GM18858 (cell line): ENCODE data around the gene PSMD12.
"Not testable (repeated sequence)": the region's sequence is repeated elsewhere in the genome, so short reads cannot be mapped to it uniquely, and the experiment has no call there.

Experiments
- ATAC-seq: cut with Tn5 transposase; IDR thresholded peaks from one replicate; pipeline ENCODE4 v1.9.1; 2021; ENCODE audit not compliant: unreplicated experiment

The PSMD12 gene

GRCh38 chr17:67359960-67360791, 6.2 kb downstream of the PSMD12 start:
- ATAC-seq = no peak

GRCh38 chr17:67358612-67359011, 7.8 kb downstream of the PSMD12 start:
- ATAC-seq = no peak

- no peak for ATAC-seq
These were observed 12.3 kb downstream of the PSMD12 start for GRCh38 chr17:67353929-67354574.

- no peak for ATAC-seq
These were observed 13.2 kb downstream of the PSMD12 start for GRCh38 chr17:67353161-67353560.

GRCh38 chr17:67349420-67349819, 17.0 kb downstream of the PSMD12 start:
- no peak for ATAC-seq

GRCh38 chr17:67347826-67348225, 18.6 kb downstream of the PSMD12 start:
- ATAC-seq = no peak

- no peak for ATAC-seq
These were observed 23.1 kb downstream of the PSMD12 start for GRCh38 chr17:67343237-67343636.

GRCh38 chr17:67338353-67338752, 28.0 kb downstream of the PSMD12 start:
- not testable (repeated sequence) for ATAC-seq

- no peak for ATAC-seq
These were observed 29.5 kb downstream of the PSMD12 start for GRCh38 chr17:67336859-67337258.

- no peak for ATAC-seq
These were observed 31.0 kb downstream of the PSMD12 start for GRCh38 chr17:67335245-67335835.

- ATAC-seq = not testable (repeated sequence)
These were observed 34.2 kb downstream of the PSMD12 start for GRCh38 chr17:67332162-67332508.

- not testable (repeated sequence) for ATAC-seq
These were observed 34.8 kb downstream of the PSMD12 start for GRCh38 chr17:67331381-67332161.

- ATAC-seq = no peak
These were observed 38.4 kb downstream of the PSMD12 start for GRCh38 chr17:67328026-67328425.

GRCh38 chr17:67326959-67327745, 39.2 kb downstream of the PSMD12 start:
- ATAC-seq = not testable (repeated sequence)

GRCh38 chr17:67326440-67326839, 39.9 kb downstream of the PSMD12 start:
- no peak for ATAC-seq

- no peak for ATAC-seq
These were observed 42.0 kb downstream of the PSMD12 start for GRCh38 chr17:67324330-67324729.

GRCh38 chr17:67323445-67323844, 42.9 kb downstream of the PSMD12 start:
- ATAC-seq = no peak

GRCh38 chr17:67322042-67322787, 44.2 kb downstream of the PSMD12 start:
- no peak for ATAC-seq

- ATAC-seq = not testable (repeated sequence)
These were observed 44.9 kb downstream of the PSMD12 start for GRCh38 chr17:67321486-67321885.

GRCh38 chr17:67316781-67317180, 49.6 kb downstream of the PSMD12 start:
- ATAC-seq = no peak
